ENCODE measurements around the gene OPCML. TPM values are rescaled to one million over a fixed set of nuclear protein-coding genes. Genes with fewer than 3 reads are reported as not detected.
A peak's percentile ranks its signal among the peaks of the same experiment; 100 is the strongest.

OPCML gene
- total and polyA plus RNA-seq, 2 experiments from 2014 or later, result 1.2 to 4.4 TPM

DNA sequence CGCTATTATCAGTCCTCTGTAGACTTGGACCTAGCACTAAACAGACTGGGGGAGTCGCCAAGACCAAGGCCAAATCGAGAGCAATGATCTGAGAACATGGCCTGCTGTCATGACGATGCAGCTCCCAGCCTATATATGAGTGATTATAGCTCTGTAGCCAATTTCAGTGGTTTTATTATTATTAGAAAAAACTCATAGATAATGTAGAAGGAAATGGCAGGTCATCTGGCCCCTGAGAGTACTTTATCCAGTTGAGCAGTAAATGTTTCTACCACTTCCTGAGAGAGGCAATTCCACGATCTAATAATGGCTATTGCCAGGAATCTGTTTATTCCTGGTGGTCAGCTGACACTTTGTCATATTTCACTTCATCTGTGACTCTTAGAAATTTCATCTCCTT, 666.7 kb downstream of the OPCML start:
- H3K4me3 ChIP-seq, result no peak overlapping the region
- Mint-ChIP-seq H3K9me3 (no peaks in the 10 kb centered on the region), H3K27ac (no peak overlapping the region; the same call in 1 of the 2 replicates), H3K4me1 (peaks cover 6% of the 10 kb centered on the region), H3K27me3 (ENCODE audit: insufficient read depth, low read depth, poor library complexity) (peaks cover 2% of the 10 kb centered on the region), H3K4me3 (no peak overlapping the region), H3K36me3 (ENCODE audit: low read depth) (no peaks in the 10 kb centered on the region)
- no peaks in the 10 kb centered on the region for H3K9me2 ChIP-seq (ENCODE audit: insufficient read depth)
- no peaks in the 10 kb centered on the region for H4K20me1 ChIP-seq (replicated peaks; ENCODE audit: insufficient read depth)
- H3K79me2 ChIP-seq (replicated peaks; ENCODE audit: insufficient read depth), result no peaks in the 10 kb centered on the region
- no peaks in the 10 kb centered on the region for H3K36me3 ChIP-seq (ENCODE audit: insufficient read depth)
- no peak overlapping the region for H2AFZ ChIP-seq
- peaks cover 6% of the 10 kb centered on the region; the same call in 1 of the 2 replicates for H3K4me1 ChIP-seq (ENCODE audit: insufficient read depth)
- 0 out of 2 replicates have a peak, but pooled peaks cover 3% of the 10 kb centered on the region for H3F3A ChIP-seq (replicated peaks; ENCODE audit: low read depth)
- no peaks in the 10 kb centered on the region for H3K27me3 ChIP-seq (ENCODE audit: insufficient read depth)
- no peak for ATAC-seq
- TF ChIP-seq STAT1 (IDR thresholded peaks at IDR 0.05; ENCODE audit: unreplicated experiment) (no peak), ZNF114 (CRISPR knock-in tag; IDR thresholded peaks at IDR 0.05) (no peak), ZNF331 (CRISPR knock-in tag; IDR thresholded peaks at IDR 0.05; ENCODE audit: low read depth) (no peak), EZH2phosphoT487 (IDR thresholded peaks at IDR 0.05; ENCODE audit: unreplicated experiment) (no peak), NANOG (IDR thresholded peaks at IDR 0.05; ENCODE audit: borderline replicate concordance) (no peak), CREB1 (CRISPR knock-in tag; IDR thresholded peaks at IDR 0.05; ENCODE audit: low read depth) (no peak)
- TF ChIP-seq, protein P1, sequence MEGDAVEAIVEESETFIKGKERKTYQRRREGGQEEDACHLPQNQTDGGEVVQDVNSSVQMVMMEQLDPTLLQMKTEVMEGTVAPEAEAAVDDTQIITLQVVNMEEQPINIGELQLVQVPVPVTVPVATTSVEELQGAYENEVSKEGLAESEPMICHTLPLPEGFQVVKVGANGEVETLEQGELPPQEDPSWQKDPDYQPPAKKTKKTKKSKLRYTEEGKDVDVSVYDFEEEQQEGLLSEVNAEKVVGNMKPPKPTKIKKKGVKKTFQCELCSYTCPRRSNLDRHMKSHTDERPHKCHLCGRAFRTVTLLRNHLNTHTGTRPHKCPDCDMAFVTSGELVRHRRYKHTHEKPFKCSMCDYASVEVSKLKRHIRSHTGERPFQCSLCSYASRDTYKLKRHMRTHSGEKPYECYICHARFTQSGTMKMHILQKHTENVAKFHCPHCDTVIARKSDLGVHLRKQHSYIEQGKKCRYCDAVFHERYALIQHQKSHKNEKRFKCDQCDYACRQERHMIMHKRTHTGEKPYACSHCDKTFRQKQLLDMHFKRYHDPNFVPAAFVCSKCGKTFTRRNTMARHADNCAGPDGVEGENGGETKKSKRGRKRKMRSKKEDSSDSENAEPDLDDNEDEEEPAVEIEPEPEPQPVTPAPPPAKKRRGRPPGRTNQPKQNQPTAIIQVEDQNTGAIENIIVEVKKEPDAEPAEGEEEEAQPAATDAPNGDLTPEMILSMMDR (conservative IDR thresholded peaks at IDR 0.05; ENCODE audit: low read depth in 2 of 2), result no peak
- no peak overlapping the region for H3K4me2 ChIP-seq
- H3K27ac ChIP-seq (ENCODE audit: low read depth), result no peak overlapping the region
- no peak for DNase-seq (ENCODE audit: low spot score)

DNA sequence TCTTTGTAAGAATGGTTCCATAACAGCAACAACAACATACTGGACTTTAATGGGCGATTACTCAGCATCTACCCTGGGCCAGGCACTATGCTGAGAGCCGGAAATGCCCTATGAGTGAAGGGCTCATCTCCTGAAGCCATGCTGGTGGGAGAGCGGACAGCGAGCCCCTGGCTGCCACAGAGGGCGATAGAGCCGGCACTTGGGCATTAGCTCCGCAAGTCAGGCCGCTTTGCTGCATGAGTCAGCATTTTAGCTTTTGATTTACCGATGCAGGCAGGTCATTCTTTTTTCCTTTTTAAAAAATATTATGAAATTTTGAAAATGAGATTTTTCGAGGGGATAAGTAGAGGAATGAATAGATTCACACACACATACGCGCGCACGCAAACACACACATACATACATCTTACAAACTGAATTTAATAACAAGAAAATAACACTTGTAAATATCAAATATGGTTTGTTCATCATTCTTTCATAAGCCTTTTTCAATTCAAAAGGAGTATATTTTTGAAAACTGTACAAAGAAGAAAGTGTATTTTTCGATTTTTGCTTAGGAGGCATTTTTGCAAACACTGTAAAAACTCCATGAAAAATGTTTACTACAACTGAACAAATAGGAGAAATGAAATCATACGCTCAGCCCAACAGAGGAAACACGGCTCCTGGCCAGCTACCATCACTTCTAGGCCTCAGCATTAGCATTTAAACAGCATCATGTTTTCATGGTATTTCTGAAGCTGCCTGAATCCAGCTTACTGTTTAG, 667.3 kb downstream of the OPCML start:
- Histone ChIP-seq H2AFZ (no peak overlapping the region), H3K9me2 (ENCODE audit: insufficient read depth) (no peaks in the 10 kb centered on the region), H3K36me3 (ENCODE audit: insufficient read depth) (no peaks in the 10 kb centered on the region), H3K27ac (ENCODE audit: low read depth) (no peak overlapping the region), H3K27me3 (ENCODE audit: insufficient read depth) (no peaks in the 10 kb centered on the region), H3K4me2 (no peak overlapping the region), H3K4me3 (no peak overlapping the region), H4K20me1 (replicated peaks; ENCODE audit: insufficient read depth) (no peaks in the 10 kb centered on the region), H3K4me1 (ENCODE audit: insufficient read depth) (peaks cover 6% of the 10 kb centered on the region; the same call in 1 of the 2 replicates), H3K79me2 (replicated peaks; ENCODE audit: insufficient read depth) (no peaks in the 10 kb centered on the region), H3F3A (replicated peaks; ENCODE audit: low read depth) (0 out of 2 replicates have a peak, but pooled peaks cover 3% of the 10 kb centered on the region)
- no peak overlapping the region for H3K4me3 Mint-ChIP-seq
- ATAC-seq, result peak; percentile 98
- H3K4me1 Mint-ChIP-seq, result peaks cover 6% of the 10 kb centered on the region
- peaks cover 2% of the 10 kb centered on the region for H3K27me3 Mint-ChIP-seq (ENCODE audit: insufficient read depth, low read depth, poor library complexity)
- peak overlapping the region; percentile 74 for H3K27ac Mint-ChIP-seq
- H3K36me3 Mint-ChIP-seq (ENCODE audit: low read depth), result no peaks in the 10 kb centered on the region
- DNase-seq (ENCODE audit: low spot score), result peak; percentile 82
- no peaks in the 10 kb centered on the region for H3K9me3 Mint-ChIP-seq
- TF ChIP-seq, protein P2, sequence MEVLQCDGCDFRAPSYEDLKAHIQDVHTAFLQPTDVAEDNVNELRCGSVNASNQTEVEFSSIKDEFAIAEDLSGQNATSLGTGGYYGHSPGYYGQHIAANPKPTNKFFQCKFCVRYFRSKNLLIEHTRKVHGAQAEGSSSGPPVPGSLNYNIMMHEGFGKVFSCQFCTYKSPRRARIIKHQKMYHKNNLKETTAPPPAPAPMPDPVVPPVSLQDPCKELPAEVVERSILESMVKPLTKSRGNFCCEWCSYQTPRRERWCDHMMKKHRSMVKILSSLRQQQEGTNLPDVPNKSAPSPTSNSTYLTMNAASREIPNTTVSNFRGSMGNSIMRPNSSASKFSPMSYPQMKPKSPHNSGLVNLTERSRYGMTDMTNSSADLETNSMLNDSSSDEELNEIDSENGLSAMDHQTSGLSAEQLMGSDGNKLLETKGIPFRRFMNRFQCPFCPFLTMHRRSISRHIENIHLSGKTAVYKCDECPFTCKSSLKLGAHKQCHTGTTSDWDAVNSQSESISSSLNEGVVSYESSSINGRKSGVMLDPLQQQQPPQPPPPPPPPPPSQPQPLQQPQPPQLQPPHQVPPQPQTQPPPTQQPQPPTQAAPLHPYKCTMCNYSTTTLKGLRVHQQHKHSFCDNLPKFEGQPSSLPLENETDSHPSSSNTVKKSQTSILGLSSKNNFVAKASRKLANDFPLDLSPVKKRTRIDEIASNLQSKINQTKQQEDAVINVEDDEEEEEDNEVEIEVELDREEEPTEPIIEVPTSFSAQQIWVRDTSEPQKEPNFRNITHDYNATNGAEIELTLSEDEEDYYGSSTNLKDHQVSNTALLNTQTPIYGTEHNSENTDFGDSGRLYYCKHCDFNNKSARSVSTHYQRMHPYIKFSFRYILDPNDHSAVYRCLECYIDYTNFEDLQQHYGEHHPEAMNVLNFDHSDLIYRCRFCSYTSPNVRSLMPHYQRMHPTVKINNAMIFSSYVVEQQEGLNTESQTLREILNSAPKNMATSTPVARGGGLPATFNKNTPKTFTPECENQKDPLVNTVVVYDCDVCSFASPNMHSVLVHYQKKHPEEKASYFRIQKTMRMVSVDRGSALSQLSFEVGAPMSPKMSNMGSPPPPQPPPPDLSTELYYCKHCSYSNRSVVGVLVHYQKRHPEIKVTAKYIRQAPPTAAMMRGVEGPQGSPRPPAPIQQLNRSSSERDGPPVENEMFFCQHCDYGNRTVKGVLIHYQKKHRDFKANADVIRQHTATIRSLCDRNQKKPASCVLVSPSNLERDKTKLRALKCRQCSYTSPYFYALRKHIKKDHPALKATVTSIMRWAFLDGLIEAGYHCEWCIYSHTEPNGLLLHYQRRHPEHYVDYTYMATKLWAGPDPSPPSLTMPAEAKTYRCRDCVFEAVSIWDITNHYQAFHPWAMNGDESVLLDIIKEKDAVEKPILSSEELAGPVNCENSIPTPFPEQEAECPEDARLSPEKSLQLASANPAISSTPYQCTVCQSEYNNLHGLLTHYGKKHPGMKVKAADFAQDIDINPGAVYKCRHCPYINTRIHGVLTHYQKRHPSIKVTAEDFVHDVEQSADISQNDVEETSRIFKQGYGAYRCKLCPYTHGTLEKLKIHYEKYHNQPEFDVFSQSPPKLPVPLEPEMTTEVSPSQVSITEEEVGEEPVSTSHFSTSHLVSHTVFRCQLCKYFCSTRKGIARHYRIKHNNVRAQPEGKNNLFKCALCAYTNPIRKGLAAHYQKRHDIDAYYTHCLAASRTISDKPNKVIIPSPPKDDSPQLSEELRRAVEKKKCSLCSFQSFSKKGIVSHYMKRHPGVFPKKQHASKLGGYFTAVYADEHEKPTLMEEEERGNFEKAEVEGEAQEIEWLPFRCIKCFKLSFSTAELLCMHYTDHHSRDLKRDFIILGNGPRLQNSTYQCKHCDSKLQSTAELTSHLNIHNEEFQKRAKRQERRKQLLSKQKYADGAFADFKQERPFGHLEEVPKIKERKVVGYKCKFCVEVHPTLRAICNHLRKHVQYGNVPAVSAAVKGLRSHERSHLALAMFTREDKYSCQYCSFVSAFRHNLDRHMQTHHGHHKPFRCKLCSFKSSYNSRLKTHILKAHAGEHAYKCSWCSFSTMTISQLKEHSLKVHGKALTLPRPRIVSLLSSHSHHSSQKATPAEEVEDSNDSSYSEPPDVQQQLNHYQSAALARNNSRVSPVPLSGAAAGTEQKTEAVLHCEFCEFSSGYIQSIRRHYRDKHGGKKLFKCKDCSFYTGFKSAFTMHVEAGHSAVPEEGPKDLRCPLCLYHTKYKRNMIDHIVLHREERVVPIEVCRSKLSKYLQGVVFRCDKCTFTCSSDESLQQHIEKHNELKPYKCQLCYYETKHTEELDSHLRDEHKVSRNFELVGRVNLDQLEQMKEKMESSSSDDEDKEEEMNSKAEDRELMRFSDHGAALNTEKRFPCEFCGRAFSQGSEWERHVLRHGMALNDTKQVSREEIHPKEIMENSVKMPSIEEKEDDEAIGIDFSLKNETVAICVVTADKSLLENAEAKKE (CRISPR knock-in tag; IDR thresholded peaks at IDR 0.05), result peak; percentile 76; the same call in 1 of the 2 replicates
- TF ChIP-seq EZH2phosphoT487 (IDR thresholded peaks at IDR 0.05; ENCODE audit: unreplicated experiment), result no peak
- TF ChIP-seq, protein P1 (conservative IDR thresholded peaks at IDR 0.05; ENCODE audit: low read depth in 2 of 2), result peak; percentile 43 to 67
- no peak for TF ChIP-seq STAT1 (IDR thresholded peaks at IDR 0.05; ENCODE audit: unreplicated experiment)
- TF ChIP-seq ZNF331 (CRISPR knock-in tag; IDR thresholded peaks at IDR 0.05; ENCODE audit: low read depth), result no peak

All from GM23338 (cell line).